Measurements from ENCODE around the gene DSCAML1.
"Not testable (repeated sequence)": the region's sequence is repeated elsewhere in the genome, so short reads cannot be mapped to it uniquely, and the experiment has no call there.

DSCAML1 gene

GRCh38 chr11:117816151-117816741 lies 19.2 kb upstream of the DSCAML1 start:
- TF ChIP-seq, protein P1, sequence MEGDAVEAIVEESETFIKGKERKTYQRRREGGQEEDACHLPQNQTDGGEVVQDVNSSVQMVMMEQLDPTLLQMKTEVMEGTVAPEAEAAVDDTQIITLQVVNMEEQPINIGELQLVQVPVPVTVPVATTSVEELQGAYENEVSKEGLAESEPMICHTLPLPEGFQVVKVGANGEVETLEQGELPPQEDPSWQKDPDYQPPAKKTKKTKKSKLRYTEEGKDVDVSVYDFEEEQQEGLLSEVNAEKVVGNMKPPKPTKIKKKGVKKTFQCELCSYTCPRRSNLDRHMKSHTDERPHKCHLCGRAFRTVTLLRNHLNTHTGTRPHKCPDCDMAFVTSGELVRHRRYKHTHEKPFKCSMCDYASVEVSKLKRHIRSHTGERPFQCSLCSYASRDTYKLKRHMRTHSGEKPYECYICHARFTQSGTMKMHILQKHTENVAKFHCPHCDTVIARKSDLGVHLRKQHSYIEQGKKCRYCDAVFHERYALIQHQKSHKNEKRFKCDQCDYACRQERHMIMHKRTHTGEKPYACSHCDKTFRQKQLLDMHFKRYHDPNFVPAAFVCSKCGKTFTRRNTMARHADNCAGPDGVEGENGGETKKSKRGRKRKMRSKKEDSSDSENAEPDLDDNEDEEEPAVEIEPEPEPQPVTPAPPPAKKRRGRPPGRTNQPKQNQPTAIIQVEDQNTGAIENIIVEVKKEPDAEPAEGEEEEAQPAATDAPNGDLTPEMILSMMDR (IDR thresholded peaks at IDR 0.05; ENCODE audit: low read depth, low read length): no peak
- no peak for DNase-seq (ENCODE audit: extremely low read depth, low read depth)

GRCh38 chr11:117815262-117815803 lies 18.3 kb upstream of the DSCAML1 start:
- no peak for DNase-seq (ENCODE audit: extremely low read depth, low read depth)
- TF ChIP-seq, protein P1 (IDR thresholded peaks at IDR 0.05; ENCODE audit: low read depth, low read length): no peak

- no peak for DNase-seq (ENCODE audit: extremely low read depth, low read depth)
- TF ChIP-seq, protein P1 (IDR thresholded peaks at IDR 0.05; ENCODE audit: low read depth, low read length): no peak
These were observed 17.8 kb upstream of the DSCAML1 start for GRCh38 chr11:117814766-117815261.

DNA sequence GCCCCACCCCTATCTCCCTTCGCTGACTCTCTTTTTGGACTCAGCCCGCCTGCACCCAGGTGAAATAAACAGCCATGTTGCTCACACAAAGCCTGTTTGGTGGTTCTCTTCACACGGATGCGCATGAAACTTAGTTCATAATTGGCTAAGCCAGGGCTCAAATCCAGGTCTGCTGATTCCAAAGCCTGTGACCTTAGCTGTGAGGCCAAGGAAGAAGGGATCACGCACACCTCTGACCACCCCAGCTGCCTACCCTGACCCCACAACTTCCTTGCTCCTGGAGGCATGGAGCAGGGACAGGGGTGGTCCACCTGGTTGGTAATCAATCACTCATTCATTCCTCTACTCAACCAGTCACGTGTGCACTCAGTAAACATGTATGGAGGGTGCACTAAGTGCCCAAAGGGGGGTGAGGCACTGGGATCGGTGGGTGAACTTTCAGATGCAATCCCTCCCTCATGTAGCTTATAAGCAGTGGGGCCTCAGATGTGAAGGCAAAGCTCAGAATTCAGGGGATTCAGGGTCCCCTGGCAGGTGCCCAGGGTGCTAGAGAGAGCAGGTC lies 17.3 kb upstream of the DSCAML1 start:
- DNase-seq (ENCODE audit: extremely low read depth, low read depth): no peak
- TF ChIP-seq, protein P1 (IDR thresholded peaks at IDR 0.05; ENCODE audit: low read depth, low read length): no peak

DNA sequence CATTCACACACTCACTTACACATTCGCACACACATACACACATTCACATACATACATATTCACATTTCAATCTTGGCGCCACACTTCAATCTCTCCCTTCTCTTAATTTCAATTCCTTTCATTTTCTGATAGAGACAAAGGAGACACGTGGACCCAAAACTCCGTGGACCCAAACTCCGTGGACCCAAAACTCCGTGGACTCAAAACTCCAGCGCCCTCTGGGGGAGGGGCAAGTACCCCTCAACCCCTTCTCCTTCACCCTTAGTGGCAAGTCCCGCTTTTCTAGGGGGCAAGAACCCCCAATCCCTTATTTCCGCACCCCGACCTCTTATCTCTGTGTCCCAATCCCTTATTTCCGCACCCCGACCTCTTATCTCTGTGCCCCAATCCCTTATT lies 13.0 kb upstream of the DSCAML1 start:
- DNase-seq (ENCODE audit: extremely low read depth, low read depth): not testable (repeated sequence)

- TF ChIP-seq, protein P1 (IDR thresholded peaks at IDR 0.05; ENCODE audit: low read depth, low read length): peak; percentile 41
These were observed 12.4 kb upstream of the DSCAML1 start for GRCh38 chr11:117809236-117810055.

DNA sequence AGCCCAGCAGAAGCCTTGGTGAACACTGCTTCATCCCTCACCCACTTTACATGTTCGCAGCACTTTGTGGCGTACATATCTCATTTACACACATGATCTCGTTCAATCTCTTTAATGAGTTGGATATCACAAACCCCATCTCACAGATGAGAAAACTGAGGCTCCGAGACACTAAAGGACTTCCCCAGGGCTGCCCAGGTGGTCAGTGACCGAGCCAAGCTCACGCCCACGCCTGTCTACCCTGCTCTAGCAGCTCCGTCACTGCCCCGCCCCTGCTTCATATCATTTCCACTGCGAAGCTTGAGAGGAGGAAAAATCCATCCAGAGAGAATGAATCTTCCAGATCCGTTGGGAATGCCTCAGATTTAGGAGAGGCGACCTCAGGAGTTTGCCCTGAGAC lies 11.8 kb upstream of the DSCAML1 start:
- TF ChIP-seq, protein P1 (IDR thresholded peaks at IDR 0.05; ENCODE audit: low read depth, low read length): no peak
- DNase-seq (ENCODE audit: extremely low read depth, low read depth): no peak

More at GRCh38 chr11:117809236-117810055, 12.4 kb upstream of the DSCAML1 start:
- DNase-seq (ENCODE audit: extremely low read depth, low read depth): no peak
